ENCODE data around the gene ZNF513.
"Not testable (repeated sequence)": the region's sequence is repeated elsewhere in the genome, so short reads cannot be mapped to it uniquely, and the experiment has no call there.

DNA sequence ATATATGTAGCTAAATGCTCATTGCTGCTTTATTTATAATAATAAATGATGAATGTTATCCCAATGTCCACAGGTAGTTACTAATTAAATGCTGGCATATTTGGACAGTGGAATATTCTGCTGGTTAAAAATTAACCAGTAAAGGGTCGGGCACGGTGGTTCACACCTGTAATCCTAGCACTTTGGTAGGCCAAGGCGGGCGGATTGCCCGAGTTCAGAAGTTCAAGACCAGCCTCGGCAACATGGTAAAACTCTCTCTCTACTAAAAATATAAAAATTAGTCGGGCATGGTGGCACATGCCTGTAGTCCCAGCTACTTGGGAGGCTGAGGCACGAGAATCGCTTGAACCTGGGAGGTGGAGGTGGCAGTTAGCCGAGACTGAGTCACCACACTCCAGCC, 44.5 kb upstream of the ZNF513 start:
- not testable (repeated sequence) for TF ChIP-seq RNF2 (IDR thresholded peaks at IDR 0.05; ENCODE audit: borderline replicate concordance, low read depth); NFE2L2 (conservative IDR thresholded peaks at IDR 0.05; ENCODE audit: low read length); CTCF (IDR thresholded peaks at IDR 0.05); EP300 (IDR thresholded peaks at IDR 0.05); CHD4 (IDR thresholded peaks at IDR 0.05; ENCODE audit: borderline replicate concordance); JUN (IDR thresholded peaks at IDR 0.05); USF2 (IDR thresholded peaks at IDR 0.05); MAX (IDR thresholded peaks at IDR 0.05); RAD21 (conservative IDR thresholded peaks at IDR 0.05 in 1 of 2, IDR thresholded peaks at IDR 0.05 in 1 of 2)

All from A549 (cell line).